NK-92 (cell line): Measurements from ENCODE around the gene CRYBG3.
"Not testable (repeated sequence)": the region's sequence is repeated elsewhere in the genome, so short reads cannot be mapped to it uniquely, and the experiment has no call there.

Experiments used
- DNase-seq: peaks from one replicate; lab custom pipeline; 2025; ENCODE audit not compliant: unreplicated experiment; lab: John Stamatoyannopoulos, UW

Gene CRYBG3

GRCh38 chr3:97896129-97896528, 74.3 kb downstream of the CRYBG3 start:
- DNase-seq = no peak

GRCh38 chr3:97896547-97896946, 74.7 kb downstream of the CRYBG3 start:
- no peak for DNase-seq

- DNase-seq = no peak
Measured at GRCh38 chr3:97899331-97899730, 77.5 kb downstream of the CRYBG3 start.

- DNase-seq = no peak
Measured at GRCh38 chr3:97901313-97902248, 79.8 kb downstream of the CRYBG3 start.

- not testable (repeated sequence) for DNase-seq
Measured at GRCh38 chr3:97909830-97910229, 88.0 kb downstream of the CRYBG3 start.

- DNase-seq = not testable (repeated sequence)
Measured at GRCh38 chr3:97910236-97910831, 88.5 kb downstream of the CRYBG3 start.

- no peak for DNase-seq
Measured at GRCh38 chr3:97910931-97911351, 89.1 kb downstream of the CRYBG3 start.

- no peak for DNase-seq
Measured at GRCh38 chr3:97911459-97911858, 89.6 kb downstream of the CRYBG3 start.

- DNase-seq = no peak
Measured at GRCh38 chr3:97914388-97914787, 92.6 kb downstream of the CRYBG3 start.

GRCh38 chr3:97916576-97916975, 94.8 kb downstream of the CRYBG3 start:
- DNase-seq = no peak

GRCh38 chr3:97917813-97918536, 96.2 kb downstream of the CRYBG3 start:
- no peak for DNase-seq

GRCh38 chr3:97927704-97928103, 105.9 kb downstream of the CRYBG3 start:
- DNase-seq = no peak

- no peak for DNase-seq
Measured at GRCh38 chr3:97928986-97929385, 107.2 kb downstream of the CRYBG3 start.

GRCh38 chr3:97930018-97930417, 108.2 kb downstream of the CRYBG3 start:
- no peak for DNase-seq

GRCh38 chr3:97931218-97931617, 109.4 kb downstream of the CRYBG3 start:
- no peak for DNase-seq

- DNase-seq = no peak
Measured at GRCh38 chr3:97932387-97932801, 110.6 kb downstream of the CRYBG3 start.

- no peak for DNase-seq
Measured at GRCh38 chr3:97934980-97935695, 113.3 kb downstream of the CRYBG3 start.

- no peak for DNase-seq
Measured at GRCh38 chr3:97935842-97936241, 114.0 kb downstream of the CRYBG3 start.

GRCh38 chr3:97937205-97937604, 115.4 kb downstream of the CRYBG3 start:
- no peak for DNase-seq

- no peak for DNase-seq
Measured at GRCh38 chr3:97938444-97938843, 116.6 kb downstream of the CRYBG3 start.

- no peak for DNase-seq
Measured at GRCh38 chr3:97939401-97939800, 117.6 kb downstream of the CRYBG3 start.
